ENCODE results near the gene SBF2. TPM values are rescaled to one million over a fixed set of nuclear protein-coding genes. Genes with fewer than 3 reads are reported as not detected.

The SBF2 gene
- 18.8 TPM for polyA plus RNA-seq (ENCODE audit: insufficient read length)

GRCh38 chr11:10293423-10294289 lies at the start of gene SBF2:
TSS of gene SBF2 (minus strand) at chr11:10294219. CDS start at chr11:10294069, 150 bp downstream.
- no peak for DNase-seq (ENCODE audit: low read depth)

- DNase-seq (ENCODE audit: low read depth) = no peak
Measured at GRCh38 chr11:10338287-10338686, 44.3 kb upstream of the SBF2 start.

GRCh38 chr11:10333490-10333889 lies 39.5 kb upstream of the SBF2 start:
- DNase-seq (ENCODE audit: low read depth) = no peak

- no peak for DNase-seq (ENCODE audit: low read depth)
Measured at GRCh38 chr11:10331548-10332289, 37.7 kb upstream of the SBF2 start.

DNA sequence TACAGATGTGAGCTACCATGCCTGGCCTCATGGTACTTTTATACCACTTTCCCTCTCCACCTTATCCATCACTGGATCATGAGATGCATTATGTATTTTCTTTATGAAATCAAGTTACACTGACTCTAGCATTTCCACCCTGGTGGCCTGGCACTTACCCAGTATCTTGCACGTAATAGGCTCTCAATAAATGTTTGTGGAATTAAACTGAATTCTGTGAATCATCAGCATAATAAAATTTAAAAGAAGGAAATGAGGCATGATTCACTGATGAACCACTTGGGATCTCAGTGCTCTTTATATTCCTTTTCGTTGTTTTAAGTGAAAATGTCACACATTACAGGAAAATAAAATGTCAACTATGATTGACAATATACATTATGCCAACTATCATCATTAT lies 35.9 kb upstream of the SBF2 start:
- DNase-seq (ENCODE audit: low read depth) = no peak

GRCh38 chr11:10329356-10329755 lies 35.3 kb upstream of the SBF2 start:
- DNase-seq (ENCODE audit: low read depth) = no peak

- DNase-seq (ENCODE audit: low read depth) = no peak
Measured at GRCh38 chr11:10328314-10329098, 34.5 kb upstream of the SBF2 start.

GRCh38 chr11:10327254-10327653 lies 33.2 kb upstream of the SBF2 start:
- DNase-seq (ENCODE audit: low read depth) = no peak

- DNase-seq (ENCODE audit: low read depth) = no peak
Measured at GRCh38 chr11:10326012-10326964, 32.3 kb upstream of the SBF2 start.

GRCh38 chr11:10325277-10326011 lies 31.4 kb upstream of the SBF2 start:
- DNase-seq (ENCODE audit: low read depth) = no peak

DNA sequence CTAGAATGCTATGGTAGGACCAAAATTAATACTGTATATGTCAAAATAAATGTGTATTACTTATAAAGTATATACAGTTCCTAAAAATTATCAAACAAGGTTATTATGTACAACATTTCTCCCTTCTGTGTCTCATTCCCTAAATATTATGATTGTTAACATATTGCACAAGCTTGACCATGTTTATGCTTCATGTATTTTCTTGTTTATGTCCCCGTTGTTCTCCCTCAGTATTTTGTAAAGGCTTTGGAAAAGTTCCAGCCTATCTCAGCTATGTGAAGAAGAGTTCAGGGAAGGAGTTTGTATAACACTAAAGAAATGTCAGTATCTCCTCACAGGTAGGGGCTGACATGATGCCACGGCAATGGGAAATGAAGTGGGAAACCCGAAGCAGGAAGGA lies 30.5 kb upstream of the SBF2 start:
- no peak for DNase-seq (ENCODE audit: low read depth)

- no peak for DNase-seq (ENCODE audit: low read depth)
Measured at GRCh38 chr11:10323793-10324170, 29.8 kb upstream of the SBF2 start.

- DNase-seq (ENCODE audit: low read depth) = no peak
Measured at GRCh38 chr11:10322830-10323792, 29.1 kb upstream of the SBF2 start.

DNA sequence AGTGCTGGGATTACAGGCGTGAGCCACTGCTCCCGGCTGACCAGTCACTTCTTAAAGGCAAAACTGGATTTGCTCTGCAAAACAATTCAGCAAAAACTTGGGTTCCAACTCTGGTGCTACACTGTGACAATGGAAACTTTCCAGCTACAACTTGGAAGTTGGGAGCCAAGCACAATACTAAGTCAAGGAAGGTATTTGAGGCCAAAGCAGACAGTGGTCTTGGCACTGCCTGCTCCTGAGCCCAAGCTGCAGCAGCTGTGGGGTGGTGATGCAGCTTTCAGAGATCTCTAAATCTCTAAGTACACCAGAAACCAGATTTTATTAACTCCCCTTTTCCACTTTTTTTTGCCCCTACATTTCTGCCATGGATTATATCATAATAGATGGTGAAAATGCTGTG lies 28.4 kb upstream of the SBF2 start:
- no peak for DNase-seq (ENCODE audit: low read depth)

DNA sequence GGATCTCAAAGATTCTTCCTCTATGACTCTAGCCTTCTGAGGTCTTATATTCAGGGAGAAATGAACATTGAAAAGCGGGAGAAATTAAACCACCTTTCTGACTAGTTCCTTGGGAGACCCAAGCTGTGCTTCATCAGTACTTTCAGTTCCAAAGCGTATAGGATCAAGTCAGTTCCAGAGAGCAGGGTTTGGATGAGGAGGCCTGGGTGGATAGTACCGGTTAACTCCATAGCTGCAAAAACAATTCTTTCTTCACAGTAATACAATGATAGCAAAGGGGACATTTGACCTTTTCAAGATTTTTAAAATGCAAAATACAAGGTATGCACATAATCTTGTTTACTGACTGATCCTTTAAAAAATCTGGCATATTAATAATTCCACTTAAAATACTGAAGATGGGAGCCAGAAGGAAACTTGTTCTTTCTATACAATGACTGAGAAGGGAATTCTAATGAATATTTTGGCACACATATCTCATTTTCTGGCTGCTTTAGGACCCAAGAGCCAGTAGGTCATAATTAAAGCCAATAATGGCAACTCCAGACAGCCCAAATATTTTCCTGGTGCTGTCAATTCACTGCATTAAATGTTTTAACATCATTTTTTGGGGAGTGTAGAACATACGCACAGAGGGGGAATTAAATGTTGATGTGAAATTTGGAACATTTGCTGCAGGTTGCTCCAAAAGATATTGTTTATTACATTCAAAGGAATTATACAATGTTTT lies 26.9 kb upstream of the SBF2 start:
- DNase-seq (ENCODE audit: low read depth) = no peak

GRCh38 chr11:10319702-10320558 lies 25.9 kb upstream of the SBF2 start:
- DNase-seq (ENCODE audit: low read depth) = no peak

DNA sequence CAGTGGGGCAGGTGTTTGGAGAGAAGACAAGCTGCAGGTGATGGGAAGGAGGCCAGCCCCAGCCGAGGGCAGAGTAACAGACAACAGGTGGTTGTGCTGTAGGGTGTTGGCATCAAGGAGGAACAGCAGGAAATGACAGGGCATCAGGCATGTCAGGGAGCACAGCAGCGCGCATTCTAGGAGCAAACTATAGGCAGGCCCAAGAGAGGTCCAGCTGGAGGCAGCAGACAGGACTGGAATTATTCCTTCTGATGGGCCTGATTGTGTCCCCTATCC lies 24.4 kb upstream of the SBF2 start:
- DNase-seq (ENCODE audit: low read depth) = no peak

Data from forelimb muscle (tissue), 1 donor.